Prostate gland (tissue), 2 donors: ENCODE measurements around the gene TTYH3.

Experiments used
- CTCF ChIP-seq, 4 experiments: fragments of 200-600 bp in 2 of 4; fragments of 450-650 bp in 2 of 4; sonication (generic) in 2 of 4; IDR thresholded peaks; 1 replicate in 3 of 4; 2 replicates in 1 of 4; pipeline ENCODE4 v1.5.1; 2016 to 2019; ENCODE audit warnings: antibody characterized with exemption in 4 of 4, mild to moderate bottlenecking in 2 of 4, moderate library complexity in 2 of 4
- POLR2A ChIP-seq: fragments of 450-650 bp; IDR thresholded peaks from one replicate; pipeline ENCODE4 v1.6.1; 2016; ENCODE audit warnings: antibody characterized with exemption, mild to moderate bottlenecking

- no peak for TF ChIP-seq POLR2A
- no peak for TF ChIP-seq CTCF (IDR thresholded peaks at IDR 0.05)
These were observed 7.4 kb upstream of the TTYH3 start for GRCh38 chr7:2624293-2624886.
